DOHH2 (cell line): ENCODE results near the gene CANT1.

Experiments
- EZH2phosphoT487 ChIP-seq: fragments of 200-600 bp; sonication (generic); IDR thresholded peaks from 2 replicates; pipeline ENCODE4 v1.6.1; 2017; ENCODE audit warnings: borderline replicate concordance, mild to moderate bottlenecking, antibody characterized with exemption, low read length, moderate library complexity, mixed read lengths
- TF ChIP-seq, protein P1 (sequence below): fragments of 200-600 bp; sonication (generic); IDR thresholded peaks from one replicate; pipeline ENCODE4 v1.5.1; 2014; ENCODE audit warnings: antibody characterized with exemption, mild to moderate bottlenecking, low read depth, low read length; ENCODE audit not compliant: poor library complexity, severe bottlenecking

DNA sequence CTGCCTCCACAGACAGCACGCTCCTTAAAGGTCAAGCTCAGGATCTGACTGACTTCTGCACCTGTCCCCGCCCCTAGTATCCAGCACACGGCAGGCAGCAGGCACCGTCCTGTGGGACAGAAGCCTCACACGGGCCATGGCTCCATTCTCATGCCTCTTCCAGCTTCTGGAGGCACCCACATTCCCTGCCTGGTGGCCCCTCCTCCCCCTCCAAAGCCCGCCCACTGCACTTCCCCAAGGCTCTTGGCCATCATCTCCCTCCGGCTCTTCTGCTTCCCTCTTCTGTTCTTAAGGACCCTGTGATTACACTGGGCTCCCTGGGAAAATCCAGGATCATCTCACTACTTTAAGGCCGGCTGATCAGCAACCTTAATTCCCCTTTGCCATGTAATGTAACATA lies 3.5 kb downstream of the CANT1 start:
- TF ChIP-seq, protein P1, sequence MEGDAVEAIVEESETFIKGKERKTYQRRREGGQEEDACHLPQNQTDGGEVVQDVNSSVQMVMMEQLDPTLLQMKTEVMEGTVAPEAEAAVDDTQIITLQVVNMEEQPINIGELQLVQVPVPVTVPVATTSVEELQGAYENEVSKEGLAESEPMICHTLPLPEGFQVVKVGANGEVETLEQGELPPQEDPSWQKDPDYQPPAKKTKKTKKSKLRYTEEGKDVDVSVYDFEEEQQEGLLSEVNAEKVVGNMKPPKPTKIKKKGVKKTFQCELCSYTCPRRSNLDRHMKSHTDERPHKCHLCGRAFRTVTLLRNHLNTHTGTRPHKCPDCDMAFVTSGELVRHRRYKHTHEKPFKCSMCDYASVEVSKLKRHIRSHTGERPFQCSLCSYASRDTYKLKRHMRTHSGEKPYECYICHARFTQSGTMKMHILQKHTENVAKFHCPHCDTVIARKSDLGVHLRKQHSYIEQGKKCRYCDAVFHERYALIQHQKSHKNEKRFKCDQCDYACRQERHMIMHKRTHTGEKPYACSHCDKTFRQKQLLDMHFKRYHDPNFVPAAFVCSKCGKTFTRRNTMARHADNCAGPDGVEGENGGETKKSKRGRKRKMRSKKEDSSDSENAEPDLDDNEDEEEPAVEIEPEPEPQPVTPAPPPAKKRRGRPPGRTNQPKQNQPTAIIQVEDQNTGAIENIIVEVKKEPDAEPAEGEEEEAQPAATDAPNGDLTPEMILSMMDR: no peak
- no peak for TF ChIP-seq EZH2phosphoT487
